ENCODE measurements around the gene AP1AR. TPM values are rescaled to one million over a fixed set of nuclear protein-coding genes. Genes with fewer than 3 reads are reported as not detected.
A peak's percentile ranks its signal among the peaks of the same experiment; 100 is the strongest.
"Not testable (repeated sequence)": the region's sequence is repeated elsewhere in the genome, so short reads cannot be mapped to it uniquely, and the experiment has no call there.

The AP1AR gene, protein sequence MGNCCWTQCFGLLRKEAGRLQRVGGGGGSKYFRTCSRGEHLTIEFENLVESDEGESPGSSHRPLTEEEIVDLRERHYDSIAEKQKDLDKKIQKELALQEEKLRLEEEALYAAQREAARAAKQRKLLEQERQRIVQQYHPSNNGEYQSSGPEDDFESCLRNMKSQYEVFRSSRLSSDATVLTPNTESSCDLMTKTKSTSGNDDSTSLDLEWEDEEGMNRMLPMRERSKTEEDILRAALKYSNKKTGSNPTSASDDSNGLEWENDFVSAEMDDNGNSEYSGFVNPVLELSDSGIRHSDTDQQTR
- total RNA-seq, result 28.3 TPM

DNA sequence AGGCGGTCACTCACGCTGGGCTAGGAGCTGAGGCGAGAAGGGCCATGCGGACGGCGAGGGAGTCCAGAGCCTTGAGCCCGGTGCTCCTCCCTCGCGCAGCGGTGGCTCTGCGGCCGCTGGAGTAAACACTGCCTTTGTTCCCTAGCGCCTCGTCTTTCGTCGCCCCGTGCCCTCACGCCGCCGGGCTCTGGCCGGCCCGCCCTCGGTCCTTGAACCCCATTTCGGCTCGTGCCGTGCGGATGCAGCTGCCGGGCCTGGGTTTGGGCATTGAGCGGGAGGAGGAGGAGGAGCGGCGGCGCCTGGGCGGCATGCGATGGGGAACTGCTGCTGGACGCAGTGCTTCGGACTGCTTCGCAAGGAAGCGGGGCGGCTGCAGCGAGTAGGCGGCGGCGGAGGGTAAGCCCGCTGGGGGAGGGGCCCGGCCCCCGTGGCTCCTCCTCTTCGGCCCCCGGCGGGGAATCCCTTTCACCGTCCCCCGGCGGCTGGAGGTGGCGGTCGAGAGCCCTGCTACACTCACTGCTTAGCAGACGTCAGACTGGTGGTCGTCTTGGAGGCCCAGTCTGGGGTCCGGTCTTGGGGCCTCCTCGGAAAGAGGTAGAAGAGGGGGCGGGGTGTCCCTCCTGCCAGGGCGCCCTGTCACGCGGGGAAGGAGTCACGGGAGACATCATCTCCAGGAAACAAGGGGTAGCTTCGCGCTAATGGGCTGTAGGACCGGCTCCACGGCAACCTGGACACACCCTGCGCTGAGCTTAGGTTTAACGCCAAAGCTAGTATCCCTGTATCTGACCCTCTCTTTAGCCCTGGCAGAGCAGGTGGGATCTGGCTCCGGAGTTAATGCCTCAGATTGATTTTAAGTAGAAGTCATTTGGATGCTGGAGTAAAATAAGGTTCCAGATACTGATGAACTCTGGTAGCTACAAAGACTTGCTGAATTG, at the start of gene AP1AR:
TSS of gene AP1AR (plus strand) at position 9 of the 935 bp plus-strand sequence. CDS start at position 314, 305 bp downstream.
- DNase-seq (ENCODE audit: low spot score), result peak; percentile 85

DNA sequence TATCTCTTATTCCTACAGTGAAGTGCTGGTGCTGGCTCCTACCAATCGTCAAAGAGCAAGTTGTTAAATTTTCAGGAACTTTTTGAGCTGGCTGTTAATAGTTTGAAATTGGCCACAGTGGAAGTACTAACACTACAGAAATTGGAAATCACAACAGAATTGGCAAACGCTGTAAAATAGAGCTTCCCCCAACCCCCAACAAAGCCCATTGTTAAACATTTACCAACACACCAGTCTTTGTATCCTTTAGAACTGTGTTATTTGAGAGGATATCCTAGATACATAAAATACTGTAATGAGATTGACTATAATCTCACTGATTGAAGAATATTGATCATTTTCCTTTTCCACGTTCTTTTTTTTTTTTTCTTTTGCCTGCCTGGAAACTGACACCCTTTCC, 49.0 kb upstream of the AP1AR start:
- no peak for DNase-seq (ENCODE audit: low spot score)

DNA sequence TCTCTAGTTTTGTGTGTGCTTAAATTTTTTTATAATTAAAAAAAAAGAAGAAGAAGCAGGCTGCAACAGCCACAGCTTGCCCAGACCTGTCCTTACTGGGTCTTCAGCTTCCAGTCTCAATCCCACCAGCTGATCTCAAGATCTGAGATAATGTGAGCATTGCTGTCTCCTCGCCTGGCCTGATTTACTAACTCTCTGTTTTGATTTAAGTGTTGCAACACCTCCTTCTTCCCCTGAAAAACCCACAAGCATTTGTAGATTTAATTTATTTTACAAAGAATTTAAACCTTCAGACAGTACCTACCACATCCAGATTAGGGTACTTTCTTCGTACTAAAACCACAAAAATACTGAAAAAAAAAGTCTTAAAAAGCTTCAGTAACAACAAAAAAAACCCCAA, 48.3 kb upstream of the AP1AR start:
- no peak for DNase-seq (ENCODE audit: low spot score)

DNA sequence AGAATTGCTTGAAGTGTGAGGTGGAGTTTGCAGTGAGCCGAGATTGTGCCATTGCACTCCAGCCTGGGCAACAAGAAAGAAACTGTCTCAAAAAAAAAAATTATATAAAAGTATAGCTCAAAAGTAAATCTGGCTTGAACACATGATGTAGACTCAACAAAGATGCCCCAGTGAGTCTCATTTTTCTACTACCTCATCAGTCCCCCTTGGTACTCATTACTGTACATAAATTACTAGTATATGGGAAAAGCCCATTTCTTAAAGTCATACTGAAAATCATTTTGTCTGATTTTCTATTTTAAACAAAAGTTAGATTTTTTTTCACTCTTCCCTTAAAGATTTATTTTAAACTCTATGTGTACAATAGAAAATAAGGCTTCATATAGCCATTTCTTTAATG, 47.1 kb upstream of the AP1AR start:
- no peak for DNase-seq (ENCODE audit: low spot score)

DNA sequence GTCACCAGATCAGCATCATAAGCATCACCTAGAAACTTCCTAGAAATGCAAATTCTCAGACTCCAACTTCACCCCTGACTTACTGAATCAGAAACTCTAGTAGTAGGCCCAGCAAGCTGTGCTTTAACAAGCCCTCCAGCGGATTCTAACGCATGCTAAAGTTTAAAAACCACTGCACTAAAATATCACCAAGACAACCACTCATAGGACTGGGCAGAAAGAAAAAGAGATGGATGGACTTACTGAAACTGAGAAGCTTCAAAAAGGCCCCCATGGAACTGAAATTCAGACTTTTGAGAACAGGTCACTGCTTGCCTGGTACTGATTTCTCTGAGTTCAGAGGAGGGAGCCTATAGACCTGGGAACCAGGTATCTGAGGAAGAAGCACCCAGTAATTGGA, 46.3 kb upstream of the AP1AR start:
- DNase-seq (ENCODE audit: low spot score), result no peak

DNA sequence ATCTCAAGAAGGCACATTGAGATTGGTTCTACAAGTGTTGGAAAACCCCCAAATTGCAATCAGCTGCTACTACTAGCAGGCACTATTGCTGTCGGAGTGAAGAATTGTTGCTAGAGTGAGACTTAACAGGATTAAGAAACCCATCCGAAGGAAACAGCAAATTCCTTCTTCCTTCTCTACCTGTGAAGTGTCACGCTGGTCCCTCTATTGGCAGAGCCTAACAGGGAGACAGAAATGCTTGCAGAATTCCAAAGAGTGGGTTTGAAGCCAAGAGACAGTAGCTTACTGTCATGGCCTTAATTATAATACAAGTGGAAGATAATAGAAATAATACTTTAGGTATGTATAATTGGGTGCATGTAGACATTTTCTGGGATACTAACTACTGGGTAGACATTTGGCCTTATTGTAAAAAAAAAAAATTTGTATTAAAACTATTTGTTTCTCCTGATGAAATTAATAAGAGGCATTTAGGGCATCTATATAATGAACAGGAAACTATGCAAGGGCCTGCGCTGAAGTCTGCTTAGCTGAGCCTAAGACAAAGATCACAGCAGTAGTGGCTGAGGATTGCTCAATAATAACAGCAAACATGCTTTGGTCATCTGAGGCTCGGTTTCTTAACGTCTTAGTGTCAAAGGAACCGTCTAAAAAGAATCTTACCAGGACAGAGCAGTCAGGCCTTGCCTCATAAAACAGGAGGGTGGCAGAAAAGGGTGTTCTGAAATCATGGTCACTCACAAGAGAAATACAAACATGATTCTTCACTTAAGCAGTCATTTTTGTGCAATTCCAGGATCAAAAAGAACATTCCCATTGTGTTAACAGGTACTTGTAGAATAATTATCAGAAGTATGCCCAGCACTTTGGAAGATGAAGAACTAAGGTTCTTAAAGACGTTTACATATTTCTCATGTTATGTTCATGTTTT, 45.6 kb upstream of the AP1AR start:
- DNase-seq (ENCODE audit: low spot score), result no peak

DNA sequence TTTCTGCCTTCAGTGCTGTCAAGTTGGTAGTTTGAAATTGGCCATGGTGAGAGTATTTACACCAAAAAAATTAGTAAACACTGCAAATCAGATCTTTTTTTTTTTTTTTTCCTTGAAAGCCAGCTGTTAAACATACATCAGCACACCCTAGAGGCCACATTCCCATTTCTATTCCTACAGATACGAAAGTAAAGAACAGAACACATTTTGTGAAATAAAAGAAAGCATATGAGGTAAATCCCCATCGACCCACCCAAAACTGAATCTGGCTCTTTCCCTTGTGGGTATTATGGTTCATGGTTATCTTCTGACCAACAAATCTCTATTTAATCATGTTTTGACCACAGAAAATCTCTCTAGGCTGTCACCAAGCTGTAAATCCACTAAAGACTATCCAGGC, 41.8 kb upstream of the AP1AR start:
- DNase-seq (ENCODE audit: low spot score), result no peak

DNA sequence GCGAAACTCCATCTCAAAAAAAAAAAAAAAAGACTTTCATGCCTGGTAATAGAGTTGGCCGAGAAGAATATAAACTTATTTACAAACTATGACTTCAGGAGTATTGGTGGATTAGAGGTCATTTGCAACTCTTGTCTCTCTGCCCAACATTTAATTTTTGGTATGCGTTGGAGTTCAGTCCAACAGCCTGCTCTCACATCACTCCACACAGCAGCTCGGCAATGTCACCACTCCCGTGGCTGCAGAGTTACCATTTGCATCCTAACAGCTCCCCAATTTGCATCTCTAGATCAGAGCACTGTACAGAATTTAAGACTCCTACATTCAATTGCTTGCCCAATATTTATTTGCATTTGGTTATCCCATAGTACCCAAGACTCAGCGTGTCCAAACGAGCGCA, 40.9 kb upstream of the AP1AR start:
- DNase-seq (ENCODE audit: low spot score), result no peak

DNA sequence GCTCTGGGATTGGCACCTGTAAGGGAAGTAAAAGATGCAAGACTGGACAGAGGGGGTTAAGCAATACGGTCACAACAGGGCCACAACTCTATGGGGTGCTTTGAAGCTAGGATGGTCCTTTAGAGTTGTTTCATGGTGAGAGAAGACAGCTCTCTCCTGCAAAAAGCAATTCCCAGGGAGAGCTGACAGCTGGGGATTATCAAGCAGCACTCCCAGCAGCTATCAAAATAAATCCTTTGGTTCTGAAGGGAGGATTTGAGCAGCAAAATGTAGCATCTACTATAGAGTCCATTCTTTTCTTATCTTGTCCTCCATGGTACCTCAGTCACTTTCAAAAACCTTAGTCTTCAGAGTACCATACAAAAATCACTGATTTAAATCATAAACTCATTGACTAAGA, 35.1 kb upstream of the AP1AR start:
- DNase-seq (ENCODE audit: low spot score), result no peak

DNA sequence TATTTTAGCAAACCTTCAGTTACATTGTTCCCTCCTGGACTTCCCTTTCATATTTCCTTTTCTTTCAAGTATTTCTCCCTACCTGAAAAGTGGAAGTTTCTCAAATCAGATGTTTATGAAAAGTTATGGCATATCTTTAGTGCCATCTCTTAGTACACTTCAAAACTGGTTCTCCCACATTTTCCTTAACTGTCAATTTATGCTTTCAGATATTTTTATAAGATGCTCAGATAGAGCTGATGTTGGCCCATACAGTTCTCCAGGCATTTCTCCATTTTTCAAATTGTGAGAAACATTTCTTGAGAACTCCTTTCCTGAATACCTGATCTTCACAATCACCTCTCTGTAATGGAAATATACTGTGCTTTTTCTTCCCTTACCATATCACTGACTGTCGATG, 32.5 kb upstream of the AP1AR start:
- DNase-seq (ENCODE audit: low spot score), result no peak

DNA sequence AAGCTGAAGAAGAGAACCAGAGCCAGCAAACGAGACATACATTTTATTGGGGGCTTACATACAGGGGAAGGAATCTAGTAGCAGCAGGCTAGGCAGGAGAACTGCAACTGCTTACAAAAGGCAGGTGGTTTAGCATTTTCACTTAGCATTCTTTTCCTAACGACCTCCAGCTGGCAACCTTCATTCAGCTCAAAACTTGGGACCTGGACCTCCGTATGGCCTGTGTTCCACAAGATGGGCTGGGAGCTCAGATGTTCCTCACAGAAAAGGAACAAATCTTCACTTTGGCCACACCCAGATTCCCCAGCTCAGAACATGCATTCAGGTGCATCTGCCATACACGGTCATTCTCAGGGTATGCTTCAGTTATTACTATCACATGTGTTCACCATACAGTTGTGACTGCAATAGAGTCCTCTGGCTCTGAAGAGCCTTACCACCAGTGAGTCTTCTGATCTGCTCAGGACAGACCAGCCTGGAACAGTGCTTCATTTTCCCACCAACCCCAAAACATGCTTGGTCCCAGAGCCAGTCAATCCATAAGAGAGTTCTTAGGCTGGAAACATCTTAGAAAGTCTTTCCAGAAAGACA, 29.6 kb upstream of the AP1AR start:
- no peak for DNase-seq (ENCODE audit: low spot score)

DNA sequence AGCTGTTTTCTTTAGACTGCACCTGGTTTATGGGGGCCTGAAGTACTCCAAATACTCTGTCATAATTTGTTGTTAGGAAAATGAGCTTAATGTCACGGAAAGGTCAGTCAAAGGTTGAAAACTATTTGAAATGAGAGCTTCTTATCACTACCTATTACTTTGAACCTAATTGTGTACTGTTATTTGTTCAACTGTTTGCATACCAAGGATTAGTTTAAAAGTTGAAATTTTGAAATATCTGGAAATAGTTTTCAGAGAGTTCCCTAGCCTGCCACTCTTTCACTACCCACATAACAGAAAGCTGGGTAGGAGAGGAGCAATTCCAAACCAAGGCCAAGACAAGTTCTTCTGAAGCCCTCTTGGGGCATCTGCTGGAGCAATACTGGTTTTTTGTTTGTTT, 28.0 kb upstream of the AP1AR start:
- no peak for DNase-seq (ENCODE audit: low spot score)

DNA sequence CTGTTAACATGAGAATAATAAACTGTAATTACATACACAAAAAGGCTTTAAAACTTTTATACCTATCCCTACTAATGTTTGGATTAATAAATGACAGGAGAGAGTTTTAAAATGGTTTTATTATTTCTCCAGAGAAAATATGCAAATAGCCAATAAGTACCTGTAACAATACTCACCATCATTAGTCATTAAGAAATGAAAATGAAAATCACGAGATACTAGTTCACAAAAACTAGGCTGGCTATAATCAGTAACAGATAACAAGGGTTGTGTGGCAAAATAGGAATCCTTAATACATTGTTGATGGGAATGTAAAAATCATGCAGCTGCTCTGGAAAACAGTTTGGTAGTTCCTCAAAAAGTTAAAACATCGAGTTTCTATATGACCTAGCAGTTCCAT, 25.2 kb upstream of the AP1AR start:
- no peak for DNase-seq (ENCODE audit: low spot score)

DNA sequence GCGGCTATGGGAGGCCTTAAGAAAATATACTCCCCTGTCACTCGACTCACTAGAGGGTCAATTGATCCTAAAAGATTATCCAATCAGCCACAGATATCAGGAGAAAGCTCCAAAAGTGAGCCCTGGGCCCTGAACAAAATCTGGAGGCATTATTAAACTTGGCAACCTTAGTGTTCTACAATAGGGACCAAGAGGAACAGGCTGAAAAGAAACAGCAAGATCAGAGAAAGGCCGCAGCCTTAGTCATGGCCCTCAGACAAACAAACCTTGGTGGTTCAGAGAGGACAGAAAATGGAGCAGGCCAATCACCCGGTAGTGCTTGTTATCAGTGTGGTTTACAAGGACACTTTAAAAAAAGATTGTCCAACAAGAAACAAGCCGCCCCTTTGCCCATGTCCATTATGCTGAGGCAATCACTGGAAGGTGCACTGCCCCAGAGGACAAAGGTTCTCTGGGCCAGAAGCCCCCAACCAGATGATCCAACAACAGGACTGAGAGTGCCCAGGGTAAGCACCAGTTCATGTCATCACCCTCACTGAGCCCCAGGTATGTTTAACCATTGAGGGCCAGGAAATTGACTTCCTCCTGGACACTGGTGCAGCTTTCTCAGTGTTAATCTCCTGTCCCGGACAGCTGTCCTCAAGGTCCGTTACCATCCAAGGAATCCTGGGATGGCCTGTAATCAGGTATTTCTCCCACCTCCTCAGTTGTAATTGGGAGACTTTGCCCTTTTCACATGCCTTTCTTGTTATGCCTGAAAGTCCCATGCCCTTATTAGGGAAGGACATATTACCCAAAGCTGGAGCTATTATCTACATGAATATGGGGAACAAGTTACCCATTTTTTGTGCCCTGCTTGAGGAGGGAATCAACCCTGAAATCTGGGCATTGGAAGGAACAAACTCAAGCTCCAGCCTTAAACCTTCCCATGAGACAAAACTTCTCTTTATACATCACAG, 23.2 kb upstream of the AP1AR start:
- not testable (repeated sequence) for DNase-seq (ENCODE audit: low spot score)

DNA sequence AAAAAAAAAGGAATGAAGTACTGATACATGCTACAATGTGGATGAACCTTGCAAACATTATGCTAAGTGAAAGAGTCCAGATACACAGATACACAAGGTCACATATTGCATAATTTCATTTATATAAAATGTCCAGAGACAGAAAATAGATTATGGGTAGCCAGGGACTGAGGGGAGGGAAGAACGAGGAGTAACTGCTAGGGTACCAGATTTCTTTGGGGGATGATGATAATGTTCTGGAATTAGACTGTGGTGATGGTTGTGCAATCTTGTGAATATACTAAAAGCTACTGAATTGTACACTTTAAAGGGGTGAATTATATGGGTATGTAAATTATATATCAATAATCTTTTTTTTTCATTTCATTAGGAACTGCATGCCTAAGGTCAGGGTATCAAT, 20.8 kb upstream of the AP1AR start:
- DNase-seq (ENCODE audit: low spot score), result no peak

DNA sequence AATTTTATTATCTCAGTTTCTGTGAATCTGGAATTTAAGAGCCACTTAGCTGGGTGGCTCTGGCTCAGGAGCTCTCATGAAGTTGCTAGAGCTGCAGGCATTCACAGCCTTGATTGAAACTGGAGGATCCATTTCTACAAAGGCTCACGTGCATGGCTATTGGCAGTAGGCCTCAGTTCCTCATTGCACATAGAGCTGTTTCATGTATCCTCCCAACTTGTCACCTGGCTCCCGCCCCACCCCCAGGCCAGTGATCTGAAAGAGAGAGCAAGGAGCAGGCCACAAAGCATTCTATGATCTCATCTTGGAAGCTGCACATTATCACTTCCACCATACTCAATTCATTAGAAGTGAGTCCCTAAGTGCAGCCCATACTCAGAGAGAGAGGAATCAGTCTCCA, 18.5 kb upstream of the AP1AR start:
- no peak for DNase-seq (ENCODE audit: low spot score)

DNA sequence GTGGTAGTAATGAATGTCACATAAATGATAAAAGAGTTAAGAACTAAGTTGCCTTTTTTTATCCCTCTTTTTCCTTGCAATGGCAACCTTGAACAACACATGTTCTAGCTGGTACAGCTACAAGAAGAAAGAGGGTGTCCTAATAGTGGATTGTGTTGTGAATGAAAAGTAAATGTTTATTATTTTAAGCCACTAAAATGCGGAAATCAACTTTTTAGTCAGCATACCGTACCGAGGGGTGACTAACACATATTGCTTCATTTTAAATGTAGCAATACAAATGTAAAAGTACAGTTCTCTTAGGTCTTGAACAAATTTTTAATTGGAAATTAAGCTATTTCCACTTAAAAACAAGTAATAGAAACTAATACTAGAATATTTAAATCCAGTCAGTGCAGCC, 17.7 kb upstream of the AP1AR start:
- DNase-seq (ENCODE audit: low spot score), result no peak

DNA sequence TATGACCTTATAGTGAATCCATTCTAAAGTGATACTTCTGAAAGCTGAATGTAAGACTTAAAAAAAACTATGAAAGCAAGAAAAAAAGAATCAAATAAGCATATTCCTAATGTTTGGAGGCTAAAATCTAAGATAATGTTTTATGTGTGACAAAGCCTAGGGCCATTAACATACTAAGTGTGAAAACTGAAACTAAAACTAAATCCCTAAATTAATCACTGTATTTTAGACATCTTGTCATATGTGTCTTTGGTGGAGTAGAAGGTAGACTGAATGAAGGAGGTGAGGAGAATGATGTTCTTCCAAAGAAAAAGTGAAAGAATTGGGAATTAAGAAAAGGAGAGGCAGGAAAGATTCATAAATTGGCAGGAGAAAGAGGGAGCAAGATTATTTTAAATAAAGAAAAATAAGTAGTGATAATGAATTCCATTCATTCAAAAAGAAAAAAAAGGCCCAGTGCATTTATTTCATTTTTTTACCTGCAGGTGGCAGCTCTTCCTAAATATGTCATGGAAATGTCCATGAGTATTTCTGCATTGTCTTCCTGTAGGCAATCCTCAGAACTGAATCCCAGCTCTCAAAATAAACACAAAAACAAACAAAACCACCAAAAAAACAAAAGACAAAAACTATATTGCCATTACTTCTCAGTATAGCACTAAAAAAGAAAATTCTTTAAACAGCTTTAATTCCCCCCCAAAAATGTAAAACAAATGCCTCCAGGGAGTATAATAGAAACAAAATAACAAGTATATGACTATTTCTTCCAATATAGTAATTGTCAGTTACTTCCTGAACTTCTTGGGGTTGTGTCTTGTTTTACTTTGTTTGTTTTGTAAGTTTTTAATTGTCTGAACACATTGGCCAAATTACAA, 17.0 kb upstream of the AP1AR start:
- no peak for DNase-seq (ENCODE audit: low spot score)

DNA sequence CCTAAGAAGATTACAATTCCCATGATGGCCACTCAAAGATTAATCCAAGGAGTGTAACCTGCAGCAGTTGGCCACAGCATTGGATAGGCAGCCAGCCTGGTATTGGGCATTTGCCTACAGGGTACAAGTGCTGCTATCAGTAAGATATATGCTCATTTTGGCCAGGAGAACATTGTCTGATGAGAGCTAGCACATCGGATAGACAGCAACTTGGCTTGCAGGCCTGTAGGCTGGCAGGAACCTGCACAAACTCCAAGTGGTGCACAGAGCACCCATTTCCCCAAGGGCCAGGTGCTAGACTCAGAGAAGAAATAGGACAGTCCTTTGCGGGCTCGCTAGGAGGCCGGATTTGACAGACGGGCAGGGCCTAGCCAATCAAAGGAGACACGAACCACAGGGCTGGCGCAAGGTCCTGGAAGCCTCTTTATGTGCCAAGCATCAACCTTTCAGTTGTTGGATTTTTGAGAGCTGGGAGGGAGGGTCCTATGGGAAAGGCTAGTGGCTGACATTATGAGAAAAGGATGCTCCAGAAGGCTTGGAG, 11.7 kb upstream of the AP1AR start:
- DNase-seq (ENCODE audit: low spot score), result no peak
